KMS-11 (cell line): ENCODE data around the gene ITGA7.

Experiments
- H2AFZ ChIP-seq: fragments of 200-600 bp; sonication (generic); 2 replicates; pipeline ENCODE4 v1.6.1; 2016; ENCODE audit warnings: antibody characterized with exemption, mixed run types, low read depth
- H3K27ac ChIP-seq: fragments of 200-600 bp; sonication (generic); 2 replicates; pipeline ENCODE4 v1.6.1; 2016; ENCODE audit warnings: mild to moderate bottlenecking, mixed run types
- H3K27me3 ChIP-seq: fragments of 200-600 bp; sonication (generic); 2 replicates; pipeline ENCODE4 v1.6.1; 2017; ENCODE audit warnings: mild to moderate bottlenecking, low read depth, mixed run types, moderate library complexity; ENCODE audit not compliant: insufficient read depth
- H3K36me3 ChIP-seq: fragments of 200-600 bp; sonication (generic); 2 replicates; pipeline ENCODE4 v1.6.1; 2017; ENCODE audit warnings: mild to moderate bottlenecking, mixed run types; ENCODE audit not compliant: insufficient read depth
- H3K4me1 ChIP-seq: fragments of 200-600 bp; sonication (generic); 2 replicates; pipeline ENCODE4 v1.6.1; 2016; ENCODE audit warnings: mild to moderate bottlenecking, low read depth, mixed run types; ENCODE audit not compliant: poor library complexity, severe bottlenecking
- H3K4me2 ChIP-seq: fragments of 200-600 bp; sonication (generic); 2 replicates; pipeline ENCODE4 v1.7.0; 2016; ENCODE audit warnings: mild to moderate bottlenecking, mixed run types
- H3K4me3 ChIP-seq: fragments of 200-600 bp; sonication (generic); IDR thresholded peaks from 2 replicates; pipeline ENCODE4 v1.6.1; 2017; ENCODE audit warnings: low read depth, low read length, mixed read lengths; ENCODE audit not compliant: insufficient read depth
- H3K79me2 ChIP-seq: fragments of 200-600 bp; sonication (generic); 2 replicates; pipeline ENCODE4 v1.6.1; 2016; ENCODE audit warnings: low read depth, mixed run types; ENCODE audit not compliant: insufficient read depth
- H3K9ac ChIP-seq: fragments of 200-600 bp; sonication (generic); 2 replicates; pipeline ENCODE4 v1.6.1; 2016; ENCODE audit warnings: mild to moderate bottlenecking, mixed run types
- H4K20me1 ChIP-seq: fragments of 200-600 bp; sonication (generic); 2 replicates; pipeline ENCODE4 v1.6.1; 2016; ENCODE audit warnings: mild to moderate bottlenecking, mixed run types; ENCODE audit not compliant: insufficient read depth
- CTCF ChIP-seq: fragments of 200-600 bp; sonication (generic); conservative IDR thresholded peaks from 2 replicates; pipeline ENCODE4 v1.6.1; 2017; ENCODE audit warnings: low read depth, mild to moderate bottlenecking, antibody characterized with exemption, low read length, moderate library complexity, mixed read lengths

ITGA7 gene

DNA sequence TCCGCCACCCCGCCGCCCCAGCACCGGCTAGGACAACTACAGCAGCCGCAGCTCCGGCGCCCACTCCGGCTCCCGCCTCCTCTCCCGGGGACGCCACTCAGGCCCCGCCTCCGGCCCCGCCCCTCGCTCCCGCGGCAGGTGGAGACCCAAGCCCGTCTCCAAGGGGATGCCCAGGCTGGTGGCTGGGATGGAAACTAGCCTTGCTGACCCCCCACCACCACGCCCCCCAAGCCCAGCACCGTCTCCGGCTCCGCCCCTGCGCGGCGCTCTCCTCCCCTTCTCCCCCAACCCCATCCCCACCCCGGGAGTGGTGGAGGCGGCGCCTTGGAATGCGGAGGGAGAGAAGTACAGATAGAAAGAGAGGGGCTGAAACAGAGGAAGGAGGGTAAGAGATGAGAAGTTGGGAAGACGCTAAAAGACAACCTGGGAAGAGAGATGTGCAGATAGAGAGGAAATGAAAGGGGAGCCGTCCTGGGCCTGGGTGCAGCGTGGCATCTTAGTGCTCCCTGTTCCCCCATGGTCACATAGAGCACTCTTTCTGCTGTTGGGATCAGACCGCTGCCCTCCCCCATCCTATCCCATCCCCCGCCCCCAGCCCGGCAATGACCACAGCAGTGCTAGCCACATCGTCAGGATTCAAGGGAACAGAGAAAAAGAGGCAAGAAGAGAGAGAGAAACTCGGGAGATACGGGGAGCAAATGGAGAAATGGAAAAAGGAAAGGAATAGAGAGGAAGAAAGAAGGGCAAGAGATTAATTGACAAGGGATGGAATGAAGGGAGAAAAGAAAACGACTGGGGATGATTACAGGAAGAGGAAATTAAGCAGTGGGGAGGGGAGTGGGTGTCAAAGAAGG is at the start of gene ITGA7:
Gene ITGA7, minus strand, starts transcription at position 64 of the 854 bp plus-strand sequence. CDS start 222 bp downstream, outside the sequence.
- Histone ChIP-seq H3K9ac (no peak within 1 kb of the TSS; the same call in 1 of the 2 replicates), H3K4me2 (peak within 1 kb of the TSS; percentile 91), H3K4me3 (no peak within 1 kb of the TSS), H4K20me1 (no peaks in the 10 kb centered on the region), H3K36me3 (no peaks in the 10 kb centered on the region), H3K79me2 (no peaks in the 10 kb centered on the region), H3K27me3 (peaks cover 59% of the 10 kb centered on the region), H2AFZ (peak within 1 kb of the TSS; percentile 88), H3K27ac (no peak within 1 kb of the TSS), H3K4me1 (peaks cover 11% of the 10 kb centered on the region)
- TF ChIP-seq CTCF: no peak

DNA sequence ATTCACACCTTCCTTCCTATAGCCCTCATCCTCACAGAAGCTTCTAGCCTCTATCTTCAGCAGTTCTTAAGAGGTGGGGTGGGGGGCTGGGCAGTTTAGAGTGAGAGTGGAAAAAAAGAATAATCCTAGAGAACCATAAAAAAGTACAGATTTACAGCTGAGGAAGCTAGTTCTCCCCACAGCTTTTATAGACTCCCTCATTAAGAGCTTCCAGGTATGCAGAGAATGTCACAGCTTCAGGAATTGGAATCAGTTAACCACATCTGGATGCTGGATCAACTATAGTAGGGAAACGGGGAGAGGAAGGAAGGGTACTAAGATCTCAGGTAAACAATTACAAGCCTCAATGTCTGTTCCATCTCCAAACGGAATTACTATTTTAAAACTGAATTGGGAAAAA is 47.5 kb upstream of the ITGA7 start:
- no peak overlapping the region for H3K9ac ChIP-seq
- H3K27me3 ChIP-seq: no peaks in the 10 kb centered on the region
- no peak overlapping the region for H3K4me3 ChIP-seq
- H3K4me1 ChIP-seq: no peaks in the 10 kb centered on the region
- no peaks in the 10 kb centered on the region for H3K79me2 ChIP-seq
- no peak overlapping the region for H2AFZ ChIP-seq
- no peak overlapping the region for H3K4me2 ChIP-seq
- no peak overlapping the region for H3K27ac ChIP-seq
- H3K36me3 ChIP-seq: peaks cover 14% of the 10 kb centered on the region; the same call in 1 of the 2 replicates
- no peak for TF ChIP-seq CTCF
- no peaks in the 10 kb centered on the region; the same call in 1 of the 2 replicates for H4K20me1 ChIP-seq

- Histone ChIP-seq H4K20me1 (no peaks in the 10 kb centered on the region; the same call in 1 of the 2 replicates), H2AFZ (no peak overlapping the region), H3K4me3 (no peak overlapping the region), H3K9ac (no peak overlapping the region), H3K4me2 (no peak overlapping the region), H3K27me3 (no peaks in the 10 kb centered on the region), H3K79me2 (no peaks in the 10 kb centered on the region), H3K27ac (no peak overlapping the region), H3K36me3 (no peaks in the 10 kb centered on the region; the same call in 1 of the 2 replicates), H3K4me1 (peaks cover 14% of the 10 kb centered on the region)
- TF ChIP-seq CTCF: 0 out of 2 replicates have a peak, but pooled peaks have one; percentile 19
Measured at GRCh38 chr12:55748230-55748993, 40.7 kb upstream of the ITGA7 start.

GRCh38 chr12:55746913-55747231 is 39.2 kb upstream of the ITGA7 start:
- H3K9ac ChIP-seq: no peak overlapping the region
- no peak overlapping the region for H3K27ac ChIP-seq
- no peaks in the 10 kb centered on the region for H4K20me1 ChIP-seq
- H2AFZ ChIP-seq: no peak overlapping the region
- H3K36me3 ChIP-seq: no peaks in the 10 kb centered on the region
- peaks cover 3% of the 10 kb centered on the region; the same call in 1 of the 2 replicates for H3K27me3 ChIP-seq
- no peak overlapping the region for H3K4me2 ChIP-seq
- peaks cover 21% of the 10 kb centered on the region for H3K4me1 ChIP-seq
- H3K4me3 ChIP-seq: no peak overlapping the region
- no peaks in the 10 kb centered on the region for H3K79me2 ChIP-seq
- TF ChIP-seq CTCF: no peak
